MM.1S (cell line): ENCODE results near the gene AGXT.

ENCODE experiments used
- EZH2phosphoT487 ChIP-seq: fragments of 300-600 bp; sonication (generic); IDR thresholded peaks from 2 replicates; pipeline ENCODE4 v1.6.1; 2018; ENCODE audit warnings: antibody characterized with exemption, low read length
- TF ChIP-seq, protein P1 (sequence below): fragments of 300-600 bp; sonication (generic); IDR thresholded peaks from 2 replicates; pipeline ENCODE4 v1.5.1; 2016; ENCODE audit warnings: antibody characterized with exemption, low read length, mixed read lengths

DNA sequence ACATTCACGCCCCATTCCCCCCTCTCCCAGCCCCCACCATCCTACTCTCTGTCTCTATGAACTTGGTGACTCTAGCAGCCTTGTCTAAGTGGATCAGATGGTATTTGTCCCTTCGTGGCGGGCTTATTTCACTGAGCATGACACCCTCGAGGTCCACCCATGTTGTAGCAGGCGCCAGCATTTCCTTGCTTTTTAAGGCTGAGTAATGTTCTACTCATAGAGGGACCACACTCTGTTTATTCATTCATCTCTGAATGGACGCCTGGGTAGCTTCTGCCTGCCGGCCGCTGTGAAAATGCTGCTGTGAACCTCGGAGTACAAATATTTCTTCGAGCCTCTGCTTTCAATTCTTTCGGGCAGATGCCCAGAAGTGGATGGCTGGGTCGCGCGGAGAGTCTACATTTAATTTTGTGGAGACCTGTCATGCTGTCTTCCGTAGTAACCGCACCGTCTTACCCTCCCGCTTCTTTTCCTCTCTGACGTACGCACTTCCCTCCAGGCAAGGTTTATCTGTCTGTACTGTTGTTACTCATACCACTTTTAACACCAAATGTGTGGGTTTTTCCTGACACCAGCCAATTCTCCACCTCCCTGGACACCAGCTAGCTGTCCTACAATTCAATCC is 43.1 kb downstream of the AGXT start:
- TF ChIP-seq, protein P1, sequence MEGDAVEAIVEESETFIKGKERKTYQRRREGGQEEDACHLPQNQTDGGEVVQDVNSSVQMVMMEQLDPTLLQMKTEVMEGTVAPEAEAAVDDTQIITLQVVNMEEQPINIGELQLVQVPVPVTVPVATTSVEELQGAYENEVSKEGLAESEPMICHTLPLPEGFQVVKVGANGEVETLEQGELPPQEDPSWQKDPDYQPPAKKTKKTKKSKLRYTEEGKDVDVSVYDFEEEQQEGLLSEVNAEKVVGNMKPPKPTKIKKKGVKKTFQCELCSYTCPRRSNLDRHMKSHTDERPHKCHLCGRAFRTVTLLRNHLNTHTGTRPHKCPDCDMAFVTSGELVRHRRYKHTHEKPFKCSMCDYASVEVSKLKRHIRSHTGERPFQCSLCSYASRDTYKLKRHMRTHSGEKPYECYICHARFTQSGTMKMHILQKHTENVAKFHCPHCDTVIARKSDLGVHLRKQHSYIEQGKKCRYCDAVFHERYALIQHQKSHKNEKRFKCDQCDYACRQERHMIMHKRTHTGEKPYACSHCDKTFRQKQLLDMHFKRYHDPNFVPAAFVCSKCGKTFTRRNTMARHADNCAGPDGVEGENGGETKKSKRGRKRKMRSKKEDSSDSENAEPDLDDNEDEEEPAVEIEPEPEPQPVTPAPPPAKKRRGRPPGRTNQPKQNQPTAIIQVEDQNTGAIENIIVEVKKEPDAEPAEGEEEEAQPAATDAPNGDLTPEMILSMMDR = no peak
- no peak for TF ChIP-seq EZH2phosphoT487
